NCI-H1105 (cell line): Measurements from ENCODE around the gene RAD54L2.
"Not testable (repeated sequence)": the region's sequence is repeated elsewhere in the genome, so short reads cannot be mapped to it uniquely, and the experiment has no call there.

ENCODE experiments used
- DNase-seq: peaks from one replicate; lab custom pipeline; 2025; lab: John Stamatoyannopoulos, UW

RAD54L2 gene

DNA sequence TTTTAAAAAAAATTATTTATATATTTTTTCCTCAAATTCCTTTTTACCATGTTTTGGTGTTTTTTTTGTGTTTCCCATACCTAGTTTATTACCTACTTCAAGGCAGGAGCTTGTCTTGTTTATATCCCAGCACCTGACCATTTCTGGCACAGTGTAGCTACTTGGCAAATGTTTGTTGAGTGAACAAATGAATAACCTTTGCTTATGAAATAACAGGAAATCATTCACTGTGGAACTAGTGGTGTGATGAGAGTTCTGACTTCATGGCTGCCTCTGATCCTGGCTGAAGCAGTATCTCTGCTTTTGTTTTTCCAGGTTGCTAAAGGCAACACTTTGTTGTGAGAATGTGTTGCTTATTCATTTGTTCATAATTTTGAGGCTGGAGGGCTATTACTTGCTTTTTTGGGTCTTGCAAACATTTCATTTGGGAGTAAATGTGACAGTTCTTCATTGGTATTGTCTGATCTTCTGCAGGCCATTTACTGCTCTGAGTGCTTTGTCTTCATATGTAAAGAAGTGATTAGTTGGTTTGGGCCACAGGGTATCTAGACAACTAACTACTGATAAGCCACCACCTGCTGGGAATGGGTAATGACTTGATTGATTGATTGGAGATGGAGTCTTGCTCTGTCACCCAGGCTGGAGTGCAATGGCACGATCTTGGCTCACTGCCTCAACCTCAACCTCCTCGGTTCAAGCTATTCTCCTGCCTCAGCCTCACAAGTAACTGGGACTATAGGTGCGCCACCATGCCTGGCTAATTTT lies 5.7 kb downstream of the RAD54L2 start:
- DNase-seq: no peak

DNA sequence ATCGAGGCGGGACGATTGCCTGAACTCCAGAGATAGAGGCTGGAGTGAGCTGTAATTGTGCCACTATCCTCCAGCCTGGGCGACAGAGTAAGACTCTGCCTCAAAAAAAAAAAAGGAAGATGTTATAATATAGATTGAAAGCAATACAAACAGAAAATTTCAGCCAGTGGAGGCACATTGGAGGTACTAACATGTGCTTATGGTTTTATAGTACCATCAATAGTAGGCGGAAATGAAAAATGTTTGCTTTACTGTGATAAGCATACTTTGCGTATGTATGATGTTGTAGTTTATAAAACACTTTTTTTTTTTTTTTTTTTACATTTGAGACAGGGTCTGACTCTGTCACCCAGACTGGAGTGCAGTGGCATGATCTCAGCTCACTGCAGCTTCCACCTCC lies 8.8 kb downstream of the RAD54L2 start:
- DNase-seq: no peak

GRCh38 chr3:51549311-51549710 lies 10.8 kb downstream of the RAD54L2 start:
- no peak for DNase-seq

DNA sequence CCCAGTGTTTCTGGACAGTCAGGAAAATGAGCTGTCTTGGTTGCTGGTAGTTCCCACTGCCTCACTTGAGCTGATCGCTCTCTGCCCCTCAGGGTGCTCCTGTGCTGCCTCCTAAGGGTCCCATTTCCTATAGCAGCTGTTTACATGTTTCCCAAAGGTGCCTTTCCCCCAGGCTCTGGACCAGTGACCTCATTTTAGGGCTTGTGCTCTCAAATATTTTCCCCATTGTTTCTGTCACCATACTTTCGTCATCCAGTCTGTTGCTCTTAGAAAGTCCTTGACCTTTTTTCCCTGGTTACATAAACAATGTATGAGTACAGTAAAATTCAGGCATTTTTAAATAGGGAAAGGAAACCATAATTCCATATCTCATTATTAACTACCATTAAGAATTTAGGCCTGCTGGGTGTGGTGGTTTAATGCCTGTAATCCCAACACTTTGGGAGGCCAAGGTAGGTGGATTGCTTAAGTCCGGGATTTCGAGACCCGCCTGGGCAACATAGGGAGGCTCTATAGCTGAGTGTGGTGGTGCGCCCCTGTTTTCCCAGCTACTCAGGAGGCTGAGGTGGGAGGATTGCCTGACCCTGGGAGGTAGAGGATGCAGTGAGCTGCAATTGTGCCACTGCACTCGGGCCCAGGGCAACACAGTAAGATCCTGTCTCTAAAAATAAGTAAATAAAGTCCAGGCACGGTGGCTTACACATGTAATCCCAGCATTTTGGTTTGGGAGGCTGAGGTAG lies 11.7 kb downstream of the RAD54L2 start:
- no peak for DNase-seq

DNA sequence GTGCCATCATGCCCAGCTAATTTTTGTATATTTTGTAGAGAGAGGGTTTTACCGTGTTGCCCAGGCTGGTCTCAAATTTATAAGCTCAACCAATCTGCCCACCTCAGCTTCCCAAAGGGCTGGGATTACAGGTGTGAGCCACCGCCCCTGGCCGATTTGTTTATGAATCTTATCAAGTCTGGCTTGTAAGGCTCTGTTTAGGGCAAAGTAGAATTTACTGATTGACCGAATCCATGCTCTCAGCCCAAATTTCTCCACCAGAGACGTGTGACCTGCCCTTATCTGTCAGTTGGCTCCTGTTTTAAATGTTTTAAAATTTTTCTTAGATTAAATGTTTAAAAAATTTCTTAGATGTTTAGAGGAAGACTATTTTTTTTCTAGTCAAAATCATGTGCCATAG lies 19.5 kb downstream of the RAD54L2 start:
- DNase-seq: no peak

DNA sequence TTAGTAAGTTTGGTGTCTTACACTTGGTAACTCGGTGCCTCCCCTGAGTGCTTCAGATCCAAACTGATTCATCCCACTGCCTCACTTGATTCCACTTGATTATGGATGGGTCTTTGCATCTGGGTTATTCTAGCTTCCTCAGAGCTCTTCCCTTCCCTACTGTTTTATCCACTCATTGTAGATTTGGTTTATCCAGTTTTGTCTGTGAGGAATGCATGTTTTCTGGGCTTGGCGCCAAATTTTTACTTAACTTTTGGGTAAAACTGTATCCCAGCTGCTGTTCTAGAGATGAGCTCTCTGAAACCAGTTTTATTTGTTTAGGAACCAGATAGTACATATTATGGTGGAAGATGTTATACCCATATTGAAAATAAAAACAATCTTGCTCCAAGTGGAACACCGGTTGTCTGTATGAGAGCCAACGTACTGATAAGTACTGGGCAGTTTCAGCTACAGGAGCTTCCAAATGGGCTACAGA lies 20.9 kb downstream of the RAD54L2 start:
- peak; percentile 41 for DNase-seq

GRCh38 chr3:51559961-51560360 lies 21.4 kb downstream of the RAD54L2 start:
- no peak for DNase-seq

- DNase-seq: not testable (repeated sequence)
These were observed 23.9 kb downstream of the RAD54L2 start for GRCh38 chr3:51562403-51562802.

DNA sequence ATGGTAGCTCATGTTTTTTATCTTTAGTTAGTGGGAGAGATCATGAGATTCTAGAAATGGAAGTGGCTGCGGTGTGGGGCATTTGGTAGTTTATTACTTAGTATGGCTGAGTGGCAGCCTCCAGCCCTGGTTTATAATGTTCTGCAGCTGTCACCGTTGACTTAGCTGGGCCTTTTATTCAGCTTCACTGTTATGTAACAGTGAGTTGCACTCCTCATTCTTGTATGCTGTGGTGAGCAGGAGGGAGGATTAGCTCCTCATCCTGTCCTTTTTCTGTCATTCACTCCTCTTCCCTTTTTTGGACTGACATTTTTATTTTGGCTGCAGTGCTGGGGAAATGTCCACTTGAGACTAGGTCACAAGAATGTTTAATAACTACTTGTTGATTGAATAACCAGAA lies 29.5 kb downstream of the RAD54L2 start:
- no peak for DNase-seq

DNA sequence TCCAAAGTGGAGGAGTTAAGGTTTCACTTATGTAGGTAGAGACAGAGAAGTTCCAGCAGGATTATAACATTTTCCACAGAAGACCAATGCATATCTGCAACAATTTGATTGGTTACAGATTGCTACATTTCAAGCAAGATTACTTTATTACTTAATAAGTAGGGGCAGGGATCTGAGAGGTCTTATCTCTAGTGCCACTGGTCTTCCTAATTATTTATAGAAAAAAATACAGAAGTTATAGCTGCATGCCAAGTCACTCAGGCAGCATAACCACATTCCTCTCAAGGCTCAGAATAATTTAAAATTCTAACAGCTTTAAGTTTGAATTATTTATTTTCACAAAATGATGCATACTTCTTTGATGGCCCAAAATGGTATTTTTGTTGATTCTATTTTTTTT lies 30.5 kb downstream of the RAD54L2 start:
- DNase-seq: no peak

DNA sequence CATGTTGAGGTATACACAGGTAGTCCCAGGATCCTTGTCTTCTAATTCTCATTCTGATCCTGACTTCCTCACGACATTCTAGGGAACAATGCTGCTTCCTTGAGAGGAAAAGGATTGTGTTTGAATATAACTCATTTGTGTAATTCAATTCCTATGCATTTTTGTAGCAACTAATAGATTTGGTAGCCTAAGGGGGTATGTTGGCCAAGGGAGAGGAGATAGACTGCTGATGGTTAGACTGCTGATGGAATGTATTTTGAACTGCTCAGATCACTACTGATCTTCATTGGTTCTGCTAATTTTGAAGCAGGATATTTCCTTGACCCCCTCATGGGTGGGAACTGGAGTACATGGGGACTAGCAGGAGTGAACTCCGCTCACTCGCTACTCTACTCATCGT lies 39.7 kb downstream of the RAD54L2 start:
- DNase-seq: no peak

GRCh38 chr3:51580418-51580817 lies 41.9 kb downstream of the RAD54L2 start:
- DNase-seq: no peak

DNA sequence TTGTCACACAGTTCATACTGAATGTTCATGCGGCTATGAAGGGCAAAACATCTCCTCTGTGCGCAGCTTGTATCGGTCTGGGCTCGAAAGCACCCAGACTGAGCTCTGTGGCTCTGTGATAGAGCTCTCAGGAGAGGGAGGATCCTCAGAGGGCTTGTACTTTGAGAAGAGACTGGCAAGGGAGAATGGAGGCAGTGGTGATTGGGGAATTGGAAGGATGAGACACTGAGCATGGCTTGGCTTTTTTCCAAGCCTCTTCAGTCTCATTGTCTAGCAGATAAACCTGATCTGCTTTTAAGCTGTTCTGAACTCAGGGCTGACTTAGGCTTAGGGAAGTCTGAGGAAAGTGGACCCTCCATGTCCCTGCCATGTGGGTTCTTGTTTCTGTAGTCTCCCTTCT lies 43.0 kb downstream of the RAD54L2 start:
- DNase-seq: no peak

DNA sequence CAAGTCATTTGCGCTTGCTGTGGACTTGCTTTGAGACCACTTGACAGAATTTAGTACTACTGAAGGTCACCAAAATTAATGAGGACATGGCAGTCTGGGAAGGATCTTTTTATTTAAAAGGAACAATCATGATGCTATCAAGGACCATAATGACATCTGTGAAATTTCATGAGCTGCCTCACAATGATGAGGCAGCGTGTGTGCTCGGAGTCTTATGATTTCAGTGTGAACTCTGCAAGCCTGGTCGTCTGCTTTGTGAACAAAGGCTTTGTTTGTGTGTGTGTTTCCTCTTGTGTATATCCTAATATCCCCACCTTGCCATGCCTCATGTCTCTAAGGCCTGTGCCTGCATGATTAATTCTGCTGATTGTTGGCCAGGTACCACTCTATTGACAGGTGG lies 46.7 kb downstream of the RAD54L2 start:
- peak; percentile 35 for DNase-seq

GRCh38 chr3:51585871-51586270 lies 47.4 kb downstream of the RAD54L2 start:
- DNase-seq: no peak
